ENCODE results near the gene UBE2D3.

The UBE2D3 gene

GRCh38 chr4:102826890-102827673, at the start of gene UBE2D3:
Gene UBE2D3, minus strand, starts transcription at chr4:102827551. Its CDS starts 1,043 bp downstream, at chr4:102826508.
- ChIA-PET CTCF (no interaction called here), POLR2A (interaction anchor here (0.8 to 5.7 kb wide), 30 partner anchors 9 to 327 kb away, joined by 3 to 75 read pairs (median 5); partner anchors contain the start of genes CISD2, MANBA, NFKB1 and SLC9B2)
- TF ChIP-seq SP1 (IDR thresholded peaks at IDR 0.05) = no peak
- TF ChIP-seq NFRKB (IDR thresholded peaks at IDR 0.05) = peak; percentile 94
- TF ChIP-seq L3MBTL2 (conservative IDR thresholded peaks at IDR 0.05) = peak; percentile 91
- TF ChIP-seq CTBP1 (IDR thresholded peaks at IDR 0.05; ENCODE audit: borderline replicate concordance) = peak; percentile 77; the same call in 1 of the 2 replicates
- peak; percentile 67; the same call in 1 of the 2 replicates for TF ChIP-seq TARDBP (IDR thresholded peaks at IDR 0.05)
- TF ChIP-seq PKNOX1 (IDR thresholded peaks at IDR 0.05) = no peak; the same call in 1 of the 2 replicates
- peak; percentile 55 for DNase-seq (ENCODE audit: extremely low spot score)

GRCh38 chr4:102871772-102872171, 44.4 kb upstream of the UBE2D3 start:
- ChIA-PET CTCF (no interaction called here), POLR2A (interaction anchor here (0.5 kb wide), 1 partner anchor 47 kb away, joined by 4 read pairs; no protein-coding TSS in a partner anchor)
- TF ChIP-seq BHLHE40 (IDR thresholded peaks at IDR 0.05; ENCODE audit: borderline replicate concordance) (no peak), ARNT (IDR thresholded peaks at IDR 0.05) (no peak), ELF4 (IDR thresholded peaks at IDR 0.05) (no peak), CTBP1 (IDR thresholded peaks at IDR 0.05; ENCODE audit: borderline replicate concordance) (no peak), NFRKB (IDR thresholded peaks at IDR 0.05) (no peak), FOXK2 (IDR thresholded peaks at IDR 0.05) (no peak), FOXA1 (IDR thresholded peaks at IDR 0.05) (no peak), L3MBTL2 (conservative IDR thresholded peaks at IDR 0.05) (no peak)
- no peak for DNase-seq (ENCODE audit: extremely low spot score)

- ChIA-PET POLR2A (interaction anchor here (0.6 to 4.2 kb wide), 17 partner anchors 8 to 249 kb away, joined by 3 to 75 read pairs (median 4); partner anchors contain the start of genes MANBA, SLC9B2 and UBE2D3), CTCF (no interaction called here)
- no peak for DNase-seq (ENCODE audit: extremely low spot score)
- TF ChIP-seq TARDBP (IDR thresholded peaks at IDR 0.05) = no peak
- no peak for TF ChIP-seq FOXA1 (IDR thresholded peaks at IDR 0.05)
- no peak for TF ChIP-seq SP1 (IDR thresholded peaks at IDR 0.05)
- no peak for TF ChIP-seq ELF4 (IDR thresholded peaks at IDR 0.05)
- no peak for TF ChIP-seq HDGF (IDR thresholded peaks at IDR 0.05; ENCODE audit: borderline replicate concordance)
- TF ChIP-seq L3MBTL2 (conservative IDR thresholded peaks at IDR 0.05) = no peak; the same call in 1 of the 2 replicates
- TF ChIP-seq SUZ12 (IDR thresholded peaks at IDR 0.05) = no peak
- no peak for TF ChIP-seq NFRKB (IDR thresholded peaks at IDR 0.05)
- no peak for TF ChIP-seq ARNT (IDR thresholded peaks at IDR 0.05)
- TF ChIP-seq FOXK2 (IDR thresholded peaks at IDR 0.05) = no peak
Observed at GRCh38 chr4:102869569-102870197, 42.3 kb upstream of the UBE2D3 start.

- ChIA-PET CTCF (no interaction called here), POLR2A (interaction anchor here (0.6 to 4.2 kb wide), 19 partner anchors 8 to 369 kb away, joined by 3 to 75 read pairs (median 4); partner anchors contain the start of genes MANBA, SLC9B2 and UBE2D3)
- peak; percentile 86 for DNase-seq (ENCODE audit: extremely low spot score)
- TF ChIP-seq SP1 (IDR thresholded peaks at IDR 0.05) (no peak), FOXA1 (IDR thresholded peaks at IDR 0.05) (no peak), FOXK2 (IDR thresholded peaks at IDR 0.05) (no peak), ZNF384 (IDR thresholded peaks at IDR 0.05) (no peak), ARNT (IDR thresholded peaks at IDR 0.05) (peak; percentile 21; the same call in 1 of the 2 replicates), HDGF (IDR thresholded peaks at IDR 0.05; ENCODE audit: borderline replicate concordance) (0 out of 2 replicates have a peak, but pooled peaks have one; percentile 42), L3MBTL2 (conservative IDR thresholded peaks at IDR 0.05) (peak; percentile 94), CTBP1 (IDR thresholded peaks at IDR 0.05; ENCODE audit: borderline replicate concordance) (0 out of 2 replicates have a peak, but pooled peaks have one; percentile 38), TARDBP (IDR thresholded peaks at IDR 0.05) (no peak), FOXM1 (IDR thresholded peaks at IDR 0.05; ENCODE audit: borderline replicate concordance) (no peak), ELF4 (IDR thresholded peaks at IDR 0.05) (peak; percentile 16; the same call in 1 of the 2 replicates), PKNOX1 (IDR thresholded peaks at IDR 0.05) (no peak), BHLHE40 (IDR thresholded peaks at IDR 0.05; ENCODE audit: borderline replicate concordance) (no peak; the same call in 1 of the 2 replicates)
Observed at GRCh38 chr4:102868781-102869568, 41.6 kb upstream of the UBE2D3 start, which contains the start of gene CISD2. Gene CISD2, plus strand, starts transcription at chr4:102868992. Its CDS starts 93 bp downstream, at chr4:102869085.

- TF ChIP-seq TARDBP (IDR thresholded peaks at IDR 0.05) = no peak
- no peak for TF ChIP-seq NFRKB (IDR thresholded peaks at IDR 0.05)
- TF ChIP-seq L3MBTL2 (conservative IDR thresholded peaks at IDR 0.05) = no peak; the same call in none of the 2 replicates
- no peak for TF ChIP-seq SP1 (IDR thresholded peaks at IDR 0.05)
- TF ChIP-seq BHLHE40 (IDR thresholded peaks at IDR 0.05; ENCODE audit: borderline replicate concordance) = no peak
- no peak for TF ChIP-seq ARNT (IDR thresholded peaks at IDR 0.05)
- TF ChIP-seq ELF4 (IDR thresholded peaks at IDR 0.05) = no peak
- TF ChIP-seq ZNF384 (IDR thresholded peaks at IDR 0.05) = no peak
- no peak for TF ChIP-seq LEF1 (IDR thresholded peaks at IDR 0.05; ENCODE audit: borderline replicate concordance)
- no peak for TF ChIP-seq FOXK2 (IDR thresholded peaks at IDR 0.05)
- TF ChIP-seq SUZ12 (IDR thresholded peaks at IDR 0.05) = no peak
- TF ChIP-seq CTBP1 (IDR thresholded peaks at IDR 0.05; ENCODE audit: borderline replicate concordance) = no peak
- no peak for TF ChIP-seq FOXM1 (IDR thresholded peaks at IDR 0.05; ENCODE audit: borderline replicate concordance)
- no peak for TF ChIP-seq FOXA1 (IDR thresholded peaks at IDR 0.05)
- TF ChIP-seq PKNOX1 (IDR thresholded peaks at IDR 0.05) = no peak
- no peak for TF ChIP-seq HDGF (IDR thresholded peaks at IDR 0.05; ENCODE audit: borderline replicate concordance)
- ChIA-PET CTCF (interaction anchor here (0.7 to 1.3 kb wide), 3 partner anchors 10 to 22 kb away, joined by 3 to 6 read pairs (median 3); no protein-coding TSS in a partner anchor), POLR2A (interaction anchor here (1.1 to 4.2 kb wide), 12 partner anchors 9 to 368 kb away, joined by 3 to 75 read pairs (median 4); partner anchors contain the start of genes MANBA and UBE2D3)
- no peak for DNase-seq (ENCODE audit: extremely low spot score)
Observed at GRCh38 chr4:102868153-102868780, 40.9 kb upstream of the UBE2D3 start.

Measured in HEK293T (cell line).